ENCODE measurements around the gene TMPRSS9.

The TMPRSS9 gene

DNA sequence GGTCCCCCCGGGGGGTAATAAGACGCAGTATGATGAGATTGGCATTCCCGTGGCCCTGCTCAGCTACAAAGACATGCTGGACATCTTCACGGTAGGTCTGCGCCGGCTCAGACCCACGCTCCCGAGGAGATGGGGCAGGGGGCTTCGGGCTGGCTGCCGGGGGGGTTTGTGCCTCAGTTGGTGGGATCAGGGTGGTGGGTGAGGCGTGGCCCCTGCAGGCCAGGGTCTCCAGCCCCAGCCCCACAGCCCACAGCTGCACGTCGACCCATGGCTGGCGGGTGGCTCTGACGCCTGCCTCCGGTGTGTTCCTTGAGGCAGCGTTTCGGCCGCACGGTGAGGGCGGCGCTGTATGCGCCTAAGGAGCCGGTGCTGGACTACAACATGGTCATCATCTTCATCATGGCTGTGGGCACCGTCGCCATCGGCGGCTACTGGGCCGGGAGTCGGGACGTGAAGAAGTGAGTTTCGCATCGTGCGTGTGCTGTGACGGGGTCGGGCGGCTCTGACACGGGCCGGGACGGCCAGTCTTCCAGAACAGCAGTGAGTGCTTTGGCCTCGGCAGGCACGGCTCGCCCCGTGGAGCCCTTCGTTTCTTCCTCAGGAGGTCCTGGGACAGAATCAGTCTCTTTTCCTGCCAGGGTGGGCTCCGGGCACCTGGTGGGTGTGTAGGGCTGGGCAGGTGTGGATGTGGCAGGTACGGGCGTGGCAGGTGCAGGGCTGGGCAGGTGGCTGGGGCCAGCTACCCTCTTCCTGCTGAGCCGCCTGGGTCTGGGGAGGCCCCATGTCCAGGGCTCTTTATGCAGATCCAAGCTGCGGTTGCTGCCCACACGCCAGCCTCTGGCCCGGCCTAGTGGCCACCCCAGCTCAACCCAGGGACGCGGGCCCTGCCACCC, 21.1 kb upstream of the TMPRSS9 start:
- Histone ChIP-seq H3K9me3 (ENCODE audit: insufficient read depth, low read length) (no peaks in the 10 kb centered on the region; the same call in 1 of the 2 replicates), H3K79me2 (ENCODE audit: low read length) (peaks cover 30% of the 10 kb centered on the region), H3K27ac (ENCODE audit: low read length) (no peak overlapping the region), H3K4me2 (ENCODE audit: low read length) (no peak overlapping the region), H3K9ac (ENCODE audit: low read length) (no peak overlapping the region), H3K4me3 (ENCODE audit: low read length) (no peak overlapping the region), H3K27me3 (ENCODE audit: low read depth, low read length) (no peaks in the 10 kb centered on the region), H3K4me1 (ENCODE audit: low read length) (no peaks in the 10 kb centered on the region), H3K36me3 (replicated peaks; ENCODE audit: low read depth, low read length) (peaks cover 18% of the 10 kb centered on the region), H4K20me1 (ENCODE audit: insufficient read depth, low read length) (0 out of 2 replicates have a peak, but pooled peaks cover 7% of the 10 kb centered on the region), H2AFZ (ENCODE audit: low read depth, low read length) (no peak overlapping the region)
- no peak for TF ChIP-seq EZH2phosphoT487 (IDR thresholded peaks at IDR 0.05; ENCODE audit: low read depth)
- TF ChIP-seq, protein P1, sequence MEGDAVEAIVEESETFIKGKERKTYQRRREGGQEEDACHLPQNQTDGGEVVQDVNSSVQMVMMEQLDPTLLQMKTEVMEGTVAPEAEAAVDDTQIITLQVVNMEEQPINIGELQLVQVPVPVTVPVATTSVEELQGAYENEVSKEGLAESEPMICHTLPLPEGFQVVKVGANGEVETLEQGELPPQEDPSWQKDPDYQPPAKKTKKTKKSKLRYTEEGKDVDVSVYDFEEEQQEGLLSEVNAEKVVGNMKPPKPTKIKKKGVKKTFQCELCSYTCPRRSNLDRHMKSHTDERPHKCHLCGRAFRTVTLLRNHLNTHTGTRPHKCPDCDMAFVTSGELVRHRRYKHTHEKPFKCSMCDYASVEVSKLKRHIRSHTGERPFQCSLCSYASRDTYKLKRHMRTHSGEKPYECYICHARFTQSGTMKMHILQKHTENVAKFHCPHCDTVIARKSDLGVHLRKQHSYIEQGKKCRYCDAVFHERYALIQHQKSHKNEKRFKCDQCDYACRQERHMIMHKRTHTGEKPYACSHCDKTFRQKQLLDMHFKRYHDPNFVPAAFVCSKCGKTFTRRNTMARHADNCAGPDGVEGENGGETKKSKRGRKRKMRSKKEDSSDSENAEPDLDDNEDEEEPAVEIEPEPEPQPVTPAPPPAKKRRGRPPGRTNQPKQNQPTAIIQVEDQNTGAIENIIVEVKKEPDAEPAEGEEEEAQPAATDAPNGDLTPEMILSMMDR (IDR thresholded peaks at IDR 0.05; ENCODE audit: low read depth, low read length): no peak

DNA sequence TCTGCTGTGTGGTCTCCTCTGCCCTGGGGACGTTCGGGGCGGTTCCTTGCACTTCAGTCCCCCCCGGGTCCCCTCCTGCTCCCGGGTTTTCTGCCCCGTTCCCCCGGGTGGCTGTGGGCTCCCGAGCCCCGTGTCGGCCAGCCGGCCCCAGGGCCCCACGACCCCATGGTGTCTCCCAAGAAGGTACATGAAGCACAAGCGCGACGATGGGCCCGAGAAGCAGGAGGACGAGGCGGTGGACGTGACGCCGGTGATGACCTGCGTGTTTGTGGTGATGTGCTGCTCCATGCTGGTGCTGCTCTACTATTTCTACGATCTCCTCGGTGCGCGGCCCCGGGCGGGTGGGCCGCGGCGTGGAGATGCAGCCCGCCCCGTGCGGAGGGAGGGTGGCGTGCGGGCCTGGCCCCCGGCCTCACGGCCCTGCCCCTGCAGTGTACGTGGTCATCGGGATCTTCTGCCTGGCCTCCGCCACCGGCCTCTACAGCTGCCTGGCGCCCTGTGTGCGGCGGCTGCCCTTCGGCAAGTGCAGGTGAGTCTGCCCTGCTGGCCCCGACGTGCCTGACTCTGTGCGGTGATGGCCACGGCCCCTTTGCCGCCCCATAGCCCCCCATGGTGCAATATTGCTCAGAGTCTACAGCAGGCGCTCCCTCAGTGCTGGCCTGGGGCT, 20.3 kb upstream of the TMPRSS9 start:
- no peaks in the 10 kb centered on the region for H3K27me3 ChIP-seq (ENCODE audit: low read depth, low read length)
- H3K4me1 ChIP-seq (ENCODE audit: low read length): no peaks in the 10 kb centered on the region
- H3K4me3 ChIP-seq (ENCODE audit: low read length): no peak overlapping the region
- H4K20me1 ChIP-seq (ENCODE audit: insufficient read depth, low read length): 0 out of 2 replicates have a peak, but pooled peaks cover 7% of the 10 kb centered on the region
- TF ChIP-seq, protein P1 (IDR thresholded peaks at IDR 0.05; ENCODE audit: low read depth, low read length): no peak
- TF ChIP-seq EZH2phosphoT487 (IDR thresholded peaks at IDR 0.05; ENCODE audit: low read depth): no peak
- no peak overlapping the region for H2AFZ ChIP-seq (ENCODE audit: low read depth, low read length)
- H3K79me2 ChIP-seq (ENCODE audit: low read length): peaks cover 22% of the 10 kb centered on the region
- peaks cover 10% of the 10 kb centered on the region for H3K36me3 ChIP-seq (replicated peaks; ENCODE audit: low read depth, low read length)
- H3K9ac ChIP-seq (ENCODE audit: low read length): no peak overlapping the region
- H3K9me3 ChIP-seq (ENCODE audit: insufficient read depth, low read length): no peaks in the 10 kb centered on the region; the same call in 1 of the 2 replicates
- H3K27ac ChIP-seq (ENCODE audit: low read length): no peak overlapping the region
- no peak overlapping the region for H3K4me2 ChIP-seq (ENCODE audit: low read length)

DNA sequence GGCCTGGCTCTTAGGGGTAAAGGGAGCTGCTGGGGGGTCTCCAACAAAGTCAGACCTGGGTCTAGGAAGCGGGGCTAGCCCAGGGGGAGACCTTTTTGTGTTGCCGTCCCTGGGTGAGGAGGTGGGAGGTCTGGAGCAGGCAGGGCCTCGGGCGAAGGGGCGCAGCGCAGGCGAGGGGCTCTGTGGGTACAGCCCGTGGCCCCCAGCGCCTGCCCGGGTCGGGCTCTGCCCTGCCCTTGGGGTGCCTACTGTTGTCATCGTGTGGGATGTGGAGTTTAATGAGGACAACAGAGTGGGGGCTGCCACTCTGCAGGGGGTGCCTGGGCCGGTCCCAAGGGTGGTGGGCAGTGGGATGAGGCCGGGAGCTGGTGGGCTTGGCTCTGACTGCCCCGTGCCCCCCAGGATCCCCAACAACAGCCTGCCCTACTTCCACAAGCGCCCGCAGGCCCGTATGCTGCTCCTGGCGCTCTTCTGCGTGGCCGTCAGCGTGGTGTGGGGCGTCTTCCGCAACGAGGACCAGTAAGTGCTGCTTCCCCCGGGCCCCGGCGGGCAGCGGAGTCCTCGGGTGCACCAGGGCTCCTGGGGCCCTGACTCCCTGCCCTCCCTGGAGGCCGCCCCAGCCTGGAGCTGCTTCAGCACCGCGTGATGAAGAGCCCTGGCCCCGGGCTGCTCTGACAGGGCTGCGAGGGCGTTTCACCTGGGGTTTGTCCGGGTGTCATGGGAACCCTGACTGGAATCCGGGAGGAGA, 19.4 kb upstream of the TMPRSS9 start:
- Histone ChIP-seq H3K4me2 (ENCODE audit: low read length) (no peak overlapping the region), H4K20me1 (ENCODE audit: insufficient read depth, low read length) (0 out of 2 replicates have a peak, but pooled peaks cover 7% of the 10 kb centered on the region), H3K4me3 (ENCODE audit: low read length) (no peak overlapping the region), H3K36me3 (replicated peaks; ENCODE audit: low read depth, low read length) (peaks cover 5% of the 10 kb centered on the region), H3K4me1 (ENCODE audit: low read length) (no peaks in the 10 kb centered on the region), H3K79me2 (ENCODE audit: low read length) (peaks cover 18% of the 10 kb centered on the region), H3K27me3 (ENCODE audit: low read depth, low read length) (no peaks in the 10 kb centered on the region), H3K9ac (ENCODE audit: low read length) (no peak overlapping the region), H3K9me3 (ENCODE audit: insufficient read depth, low read length) (no peaks in the 10 kb centered on the region; the same call in 1 of the 2 replicates), H2AFZ (ENCODE audit: low read depth, low read length) (no peak overlapping the region), H3K27ac (ENCODE audit: low read length) (no peak overlapping the region)
- TF ChIP-seq EZH2phosphoT487 (IDR thresholded peaks at IDR 0.05; ENCODE audit: low read depth): no peak

DNA sequence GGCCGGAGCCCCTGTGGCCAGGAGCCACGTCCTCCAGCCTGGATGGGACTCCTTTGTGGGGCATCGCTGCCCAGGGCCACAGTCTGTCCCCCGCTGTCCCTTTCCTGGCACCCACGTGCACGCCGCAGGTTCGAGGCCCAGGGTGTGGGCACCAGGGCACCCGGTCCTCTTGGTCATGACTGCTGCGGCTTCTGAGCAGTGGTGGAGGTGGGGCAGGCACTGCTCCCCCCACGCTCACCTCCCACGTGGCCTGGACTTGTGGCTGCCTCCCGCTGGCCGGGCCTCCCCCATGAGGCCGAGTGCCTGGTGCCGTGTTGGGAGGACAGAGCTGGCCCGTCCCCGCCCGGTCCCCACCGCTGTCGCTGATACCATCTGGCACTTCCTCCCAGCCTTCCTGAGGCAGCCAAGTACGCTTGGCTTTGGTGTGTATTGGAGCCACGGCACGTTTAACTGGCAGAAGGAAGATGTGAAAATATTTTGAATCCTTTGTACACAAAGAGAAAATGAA, 18.8 kb upstream of the TMPRSS9 start:
- H4K20me1 ChIP-seq (ENCODE audit: insufficient read depth, low read length): 0 out of 2 replicates have a peak, but pooled peaks cover 1% of the 10 kb centered on the region
- H3K27me3 ChIP-seq (ENCODE audit: low read depth, low read length): no peaks in the 10 kb centered on the region
- no peaks in the 10 kb centered on the region; the same call in 1 of the 2 replicates for H3K9me3 ChIP-seq (ENCODE audit: insufficient read depth, low read length)
- TF ChIP-seq, protein P1 (IDR thresholded peaks at IDR 0.05; ENCODE audit: low read depth, low read length): no peak
- no peak for TF ChIP-seq EZH2phosphoT487 (IDR thresholded peaks at IDR 0.05; ENCODE audit: low read depth)
- no peaks in the 10 kb centered on the region for H3K4me1 ChIP-seq (ENCODE audit: low read length)
- H3K9ac ChIP-seq (ENCODE audit: low read length): no peak overlapping the region
- H3K4me3 ChIP-seq (ENCODE audit: low read length): no peak overlapping the region
- H3K79me2 ChIP-seq (ENCODE audit: low read length): peaks cover 12% of the 10 kb centered on the region
- H3K4me2 ChIP-seq (ENCODE audit: low read length): no peak overlapping the region
- no peaks in the 10 kb centered on the region for H3K36me3 ChIP-seq (replicated peaks; ENCODE audit: low read depth, low read length)
- no peak overlapping the region for H2AFZ ChIP-seq (ENCODE audit: low read depth, low read length)
- H3K27ac ChIP-seq (ENCODE audit: low read length): no peak overlapping the region

Measured in OCI-LY3 (cell line).